ENCODE data around the gene HIPK3. TPM values are rescaled to one million over a fixed set of nuclear protein-coding genes. Genes with fewer than 3 reads are reported as not detected.

HIPK3 gene
- total RNA-seq, 2 donors from 2014 or later, result 31.6 to 33.2 TPM

- Mint-ChIP-seq H3K4me3 (no peak overlapping the region), H3K27ac (no peak overlapping the region), H3K27me3 (ENCODE audit: insufficient read depth) (peaks cover under 1% of the 10 kb centered on the region), H3K9me3 (peaks cover 5% of the 10 kb centered on the region), H3K4me1 (peaks cover 3% of the 10 kb centered on the region), H3K36me3 (ENCODE audit: low read depth) (no peaks in the 10 kb centered on the region)
- no peaks in the 10 kb centered on the region for H3K27me3 ChIP-seq (ENCODE audit: control insufficient read depth, insufficient read depth, low read length, poor library complexity, severe bottlenecking)
- no peaks in the 10 kb centered on the region for H3K4me1 ChIP-seq (ENCODE audit: control insufficient read depth, insufficient read depth, low read length)
- H3K9ac ChIP-seq (ENCODE audit: extremely low read depth, low read length, poor library complexity, severe bottlenecking), result no peak overlapping the region
- H3K27ac ChIP-seq (ENCODE audit: low read depth, low read length), result no peak overlapping the region
- 88 to 94% methylated on average over 2 to 6 of the region's 7 CpGs for WGBS, 2 experiments (ENCODE audit: insufficient coverage in 1 of 2, insufficient read length in 1 of 2)
- no peak for DNase-seq
- peaks cover 13% of the 10 kb centered on the region for H3K9me3 ChIP-seq (ENCODE audit: control insufficient read depth, low read length)
- H3K4me3 ChIP-seq (ENCODE audit: low read length), result no peak overlapping the region
- TF ChIP-seq CTCF (conservative IDR thresholded peaks at IDR 0.05), result no peak
- no peaks in the 10 kb centered on the region for H3K36me3 ChIP-seq (ENCODE audit: control insufficient read depth, insufficient read depth, low read length)
Measured at GRCh38 chr11:33388793-33389525, 131.8 kb downstream of the HIPK3 start.

GRCh38 chr11:33389635-33390034, 132.5 kb downstream of the HIPK3 start:
- Histone ChIP-seq H3K9me3 (ENCODE audit: control insufficient read depth, low read length) (peaks cover 13% of the 10 kb centered on the region), H3K36me3 (ENCODE audit: control insufficient read depth, insufficient read depth, low read length) (no peaks in the 10 kb centered on the region), H3K27me3 (ENCODE audit: control insufficient read depth, insufficient read depth, low read length, poor library complexity, severe bottlenecking) (no peaks in the 10 kb centered on the region), H3K4me1 (ENCODE audit: control insufficient read depth, insufficient read depth, low read length) (no peaks in the 10 kb centered on the region), H3K9ac (ENCODE audit: extremely low read depth, low read length, poor library complexity, severe bottlenecking) (no peak overlapping the region), H3K27ac (ENCODE audit: low read depth, low read length) (no peak overlapping the region), H3K4me3 (ENCODE audit: low read length) (no peak overlapping the region)
- no peak for TF ChIP-seq CTCF (conservative IDR thresholded peaks at IDR 0.05)
- Mint-ChIP-seq H3K27ac (no peak overlapping the region), H3K9me3 (peaks cover 5% of the 10 kb centered on the region), H3K36me3 (ENCODE audit: low read depth) (no peaks in the 10 kb centered on the region), H3K27me3 (ENCODE audit: insufficient read depth) (no peaks in the 10 kb centered on the region), H3K4me3 (no peak overlapping the region), H3K4me1 (peaks cover 3% of the 10 kb centered on the region)
- DNase-seq, result no peak
- 86% methylated on average over 4 of the region's 4 CpGs; no CpG with 5 or more reads in 1 of the 2 experiments for WGBS, 2 experiments (ENCODE audit: insufficient coverage in 1 of 2, insufficient read length in 1 of 2)

- Mint-ChIP-seq H3K36me3 (ENCODE audit: low read depth) (no peaks in the 10 kb centered on the region), H3K4me1 (peaks cover 3% of the 10 kb centered on the region), H3K4me3 (no peak overlapping the region), H3K9me3 (peaks cover 3% of the 10 kb centered on the region), H3K27ac (no peak overlapping the region), H3K27me3 (ENCODE audit: insufficient read depth) (no peaks in the 10 kb centered on the region)
- WGBS, 2 experiments (ENCODE audit: insufficient coverage in 1 of 2, insufficient read length in 1 of 2), result 89 to 90% methylated on average over 7 to 13 of the region's 13 CpGs
- no peaks in the 10 kb centered on the region for H3K27me3 ChIP-seq (ENCODE audit: control insufficient read depth, insufficient read depth, low read length, poor library complexity, severe bottlenecking)
- DNase-seq, result no peak
- H3K9ac ChIP-seq (ENCODE audit: extremely low read depth, low read length, poor library complexity, severe bottlenecking), result no peak overlapping the region
- no peak for TF ChIP-seq CTCF (conservative IDR thresholded peaks at IDR 0.05)
- H3K36me3 ChIP-seq (ENCODE audit: control insufficient read depth, insufficient read depth, low read length), result no peaks in the 10 kb centered on the region
- H3K4me3 ChIP-seq (ENCODE audit: low read length), result no peak overlapping the region
- no peak overlapping the region for H3K27ac ChIP-seq (ENCODE audit: low read depth, low read length)
- H3K9me3 ChIP-seq (ENCODE audit: control insufficient read depth, low read length), result peaks cover 1% of the 10 kb centered on the region
- H3K4me1 ChIP-seq (ENCODE audit: control insufficient read depth, insufficient read depth, low read length), result no peaks in the 10 kb centered on the region
Measured at GRCh38 chr11:33390944-33391892, 134.0 kb downstream of the HIPK3 start.
